ENCODE data around the gene OR4K15.
"Not testable (repeated sequence)": the region's sequence is repeated elsewhere in the genome, so short reads cannot be mapped to it uniquely, and the experiment has no call there.

Gene OR4K15

GRCh38 chr14:19975291-19975690 lies at the start of gene OR4K15:
OR4K15 (plus strand) TSS chr14:19975591; CDS start chr14:19975591, 0 bp downstream.
- DNase-seq (ENCODE audit: low spot score), result no peak

GRCh38 chr14:19930617-19931016 lies 44.8 kb upstream of the OR4K15 start, which contains the start of gene OR4K1:
OR4K1 (plus strand) TSS chr14:19930917; CDS start chr14:19935667, 4,750 bp downstream.
- no peak for DNase-seq (ENCODE audit: low spot score)

GRCh38 chr14:19941668-19942067 lies 33.7 kb upstream of the OR4K15 start:
- DNase-seq (ENCODE audit: low spot score), result no peak

GRCh38 chr14:19947413-19948090 lies 27.8 kb upstream of the OR4K15 start:
- peak; percentile 1 for DNase-seq (ENCODE audit: low spot score)

GRCh38 chr14:19949218-19949617 lies 26.2 kb upstream of the OR4K15 start:
- DNase-seq (ENCODE audit: low spot score), result no peak

GRCh38 chr14:19969735-19970134 lies 5.7 kb upstream of the OR4K15 start:
- DNase-seq (ENCODE audit: low spot score), result not testable (repeated sequence)

GRCh38 chr14:19974844-19975243 lies 547 bp upstream of the OR4K15 start:
- no peak for DNase-seq (ENCODE audit: low spot score)

- DNase-seq (ENCODE audit: low spot score), result no peak
These were observed 18.0 kb downstream of the OR4K15 start for GRCh38 chr14:19993438-19993837.

- DNase-seq (ENCODE audit: low spot score), result no peak
These were observed 26.5 kb downstream of the OR4K15 start, which contains the start of gene OR4Q2 for GRCh38 chr14:20001863-20002262. OR4Q2 (plus strand) TSS chr14:20002163.

- DNase-seq (ENCODE audit: low spot score), result no peak
These were observed 26.9 kb downstream of the OR4K15 start for GRCh38 chr14:20002319-20002718.

- DNase-seq (ENCODE audit: low spot score), result no peak
These were observed 32.8 kb downstream of the OR4K15 start for GRCh38 chr14:20008156-20008555.

GRCh38 chr14:20019257-20019865 lies 44.0 kb downstream of the OR4K15 start, which contains the start of gene OR4K14:
OR4K14 (minus strand) TSS chr14:20019307; CDS start chr14:20015193, 4,114 bp downstream.
- no peak for DNase-seq (ENCODE audit: low spot score)

All from HuH-7 (cell line).